Upper lobe of right lung (tissue), 1 donor: ENCODE results near the gene RBM17. TPM values are rescaled to one million over a fixed set of nuclear protein-coding genes. Genes with fewer than 3 reads are reported as not detected.
A peak's percentile ranks its signal among the peaks of the same experiment; 100 is the strongest.

Experiments
- ATAC-seq: fragments of 200-7000 bp; cut with Tn5 transposase; one replicate; pipeline ENCODE4 v1.9.1; 2020; ENCODE audit warnings: mild to moderate bottlenecking, moderate library complexity
- DNase-seq: peaks from one replicate; pipeline ENCODE4 v3.0.0-alpha.2; 2020
- H3K27ac ChIP-seq: fragments of 200-600 bp; one replicate; pipeline ENCODE4 v1.8.0; 2022
- H3K27me3 ChIP-seq: fragments of 200-600 bp; one replicate; pipeline ENCODE4 v1.8.0; 2022; ENCODE audit warnings: mild to moderate bottlenecking
- H3K36me3 ChIP-seq: fragments of 200-600 bp; one replicate; pipeline ENCODE4 v1.8.0; 2022
- H3K4me1 ChIP-seq: fragments of 200-600 bp; one replicate; pipeline ENCODE4 v1.8.0; 2022
- H3K4me3 ChIP-seq: fragments of 200-600 bp; one replicate; pipeline ENCODE4 v1.8.0; 2022; ENCODE audit warnings: mild to moderate bottlenecking
- H3K9me3 ChIP-seq: fragments of 200-600 bp; one replicate; pipeline ENCODE4 v1.8.0; 2022
- intact Hi-C: fragments of 100-400 bp; cut with DNase I; formaldehyde crosslinking; loops from one replicate; pipeline ENCODE4 v1.11.0; 2022
- total RNA-seq: library from RNA; stranded (reverse); fragmentation: NEBNext Ultra II Directional; extraction: Animal tissue kit (Norgen Biotek cat#: 25700); gene quantifications from one replicate; pipeline ENCODE4 v1.2.1, GENCODE V29; 2021
- TF ChIP-seq, protein P1 (sequence below): fragments of 200-600 bp; IDR thresholded peaks from one replicate; pipeline ENCODE4 v1.8.0; 2022; ENCODE audit warnings: antibody characterized with exemption
- donor health status: DM: no; HTN: yes; CAD: no; lungs with severe emphysema.

RBM17 gene
- total RNA-seq, 1 donor from 2014 or later, result 92.5 TPM

GRCh38 chr10:6080417-6080973, 8.3 kb upstream of the RBM17 start:
- H3K27me3 ChIP-seq, result no peaks in the 10 kb centered on the region
- TF ChIP-seq, protein P1, sequence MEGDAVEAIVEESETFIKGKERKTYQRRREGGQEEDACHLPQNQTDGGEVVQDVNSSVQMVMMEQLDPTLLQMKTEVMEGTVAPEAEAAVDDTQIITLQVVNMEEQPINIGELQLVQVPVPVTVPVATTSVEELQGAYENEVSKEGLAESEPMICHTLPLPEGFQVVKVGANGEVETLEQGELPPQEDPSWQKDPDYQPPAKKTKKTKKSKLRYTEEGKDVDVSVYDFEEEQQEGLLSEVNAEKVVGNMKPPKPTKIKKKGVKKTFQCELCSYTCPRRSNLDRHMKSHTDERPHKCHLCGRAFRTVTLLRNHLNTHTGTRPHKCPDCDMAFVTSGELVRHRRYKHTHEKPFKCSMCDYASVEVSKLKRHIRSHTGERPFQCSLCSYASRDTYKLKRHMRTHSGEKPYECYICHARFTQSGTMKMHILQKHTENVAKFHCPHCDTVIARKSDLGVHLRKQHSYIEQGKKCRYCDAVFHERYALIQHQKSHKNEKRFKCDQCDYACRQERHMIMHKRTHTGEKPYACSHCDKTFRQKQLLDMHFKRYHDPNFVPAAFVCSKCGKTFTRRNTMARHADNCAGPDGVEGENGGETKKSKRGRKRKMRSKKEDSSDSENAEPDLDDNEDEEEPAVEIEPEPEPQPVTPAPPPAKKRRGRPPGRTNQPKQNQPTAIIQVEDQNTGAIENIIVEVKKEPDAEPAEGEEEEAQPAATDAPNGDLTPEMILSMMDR, result no peak
- H3K9me3 ChIP-seq, result no peaks in the 10 kb centered on the region
- DNase-seq, result no peak
- intact Hi-C loops, result no loop called here
- no peaks in the 10 kb centered on the region for H3K36me3 ChIP-seq
- ATAC-seq, result no peak
- H3K4me1 ChIP-seq, result peaks cover 9% of the 10 kb centered on the region
- H3K27ac ChIP-seq, result no peak overlapping the region
- no peak overlapping the region for H3K4me3 ChIP-seq

GRCh38 chr10:6082496-6083395, 6.1 kb upstream of the RBM17 start:
- no peak overlapping the region for H3K27ac ChIP-seq
- no peaks in the 10 kb centered on the region for H3K36me3 ChIP-seq
- H3K9me3 ChIP-seq, result no peaks in the 10 kb centered on the region
- H3K4me1 ChIP-seq, result peaks cover 17% of the 10 kb centered on the region
- TF ChIP-seq, protein P1, result no peak
- H3K4me3 ChIP-seq, result no peak overlapping the region
- no peaks in the 10 kb centered on the region for H3K27me3 ChIP-seq
- intact Hi-C loops, result no loop called here
- ATAC-seq, result no peak
- no peak for DNase-seq

GRCh38 chr10:6083523-6084475, 5.0 kb upstream of the RBM17 start:
- peaks cover 17% of the 10 kb centered on the region for H3K4me1 ChIP-seq
- TF ChIP-seq, protein P1, result no peak
- intact Hi-C loops, result no loop called here

GRCh38 chr10:6086375-6087233, 2.2 kb upstream of the RBM17 start:
- intact Hi-C loops, result no loop called here
- no peaks in the 10 kb centered on the region for H3K9me3 ChIP-seq
- peak overlapping the region; percentile 3 for H3K4me3 ChIP-seq
- peak overlapping the region; percentile 56 for H3K27ac ChIP-seq
- DNase-seq (peak; percentile 92), ATAC-seq (peak; percentile 80)
- H3K4me1 ChIP-seq, result peaks cover 35% of the 10 kb centered on the region
- no peaks in the 10 kb centered on the region for H3K36me3 ChIP-seq
- H3K27me3 ChIP-seq, result no peaks in the 10 kb centered on the region
- TF ChIP-seq, protein P1, result peak; percentile 84

More at GRCh38 chr10:6083523-6084475, 5.0 kb upstream of the RBM17 start:
- no peak for DNase-seq
- no peak for ATAC-seq
- Histone ChIP-seq H3K27ac (no peak overlapping the region), H3K36me3 (no peaks in the 10 kb centered on the region), H3K4me3 (no peak overlapping the region), H3K27me3 (no peaks in the 10 kb centered on the region), H3K9me3 (no peaks in the 10 kb centered on the region)
